HG03457 (cell line): ENCODE measurements around the gene CCDC190.
"Not testable (repeated sequence)": the region's sequence is repeated elsewhere in the genome, so short reads cannot be mapped to it uniquely, and the experiment has no call there.

ENCODE experiments used
- ATAC-seq: cut with Tn5 transposase; IDR thresholded peaks from one replicate; pipeline ENCODE4 v1.9.1; 2021; ENCODE audit warnings: moderate number of reproducible peaks; ENCODE audit not compliant: unreplicated experiment

The CCDC190 gene

GRCh38 chr1:162838863-162839262, 22.1 kb downstream of the CCDC190 start:
- ATAC-seq = no peak

- peak; percentile 86 for ATAC-seq
These were observed 25.6 kb downstream of the CCDC190 start for GRCh38 chr1:162835157-162835899.

GRCh38 chr1:162832470-162832869, 28.5 kb downstream of the CCDC190 start:
- no peak for ATAC-seq

DNA sequence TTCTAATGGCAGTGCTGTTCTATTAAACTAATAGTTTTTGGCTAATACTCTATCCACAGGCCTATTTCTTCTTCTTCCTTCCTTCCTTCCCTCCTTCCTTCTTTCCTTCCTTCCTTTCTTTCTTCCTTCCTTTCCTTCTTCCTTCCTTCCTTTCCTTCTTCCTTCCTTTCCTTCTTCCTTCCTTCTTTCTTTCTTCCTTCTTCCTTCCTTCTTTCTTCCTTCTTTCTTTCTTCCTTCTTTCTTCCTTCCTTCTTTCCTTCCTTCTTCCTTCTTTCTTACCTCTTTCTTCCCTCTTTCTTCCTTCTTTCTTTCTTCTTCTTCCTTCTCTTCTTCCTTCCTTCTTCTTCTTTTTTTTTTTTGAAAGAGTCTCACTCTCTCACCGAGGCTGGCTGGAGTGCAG, 31.7 kb downstream of the CCDC190 start:
- ATAC-seq = no peak

DNA sequence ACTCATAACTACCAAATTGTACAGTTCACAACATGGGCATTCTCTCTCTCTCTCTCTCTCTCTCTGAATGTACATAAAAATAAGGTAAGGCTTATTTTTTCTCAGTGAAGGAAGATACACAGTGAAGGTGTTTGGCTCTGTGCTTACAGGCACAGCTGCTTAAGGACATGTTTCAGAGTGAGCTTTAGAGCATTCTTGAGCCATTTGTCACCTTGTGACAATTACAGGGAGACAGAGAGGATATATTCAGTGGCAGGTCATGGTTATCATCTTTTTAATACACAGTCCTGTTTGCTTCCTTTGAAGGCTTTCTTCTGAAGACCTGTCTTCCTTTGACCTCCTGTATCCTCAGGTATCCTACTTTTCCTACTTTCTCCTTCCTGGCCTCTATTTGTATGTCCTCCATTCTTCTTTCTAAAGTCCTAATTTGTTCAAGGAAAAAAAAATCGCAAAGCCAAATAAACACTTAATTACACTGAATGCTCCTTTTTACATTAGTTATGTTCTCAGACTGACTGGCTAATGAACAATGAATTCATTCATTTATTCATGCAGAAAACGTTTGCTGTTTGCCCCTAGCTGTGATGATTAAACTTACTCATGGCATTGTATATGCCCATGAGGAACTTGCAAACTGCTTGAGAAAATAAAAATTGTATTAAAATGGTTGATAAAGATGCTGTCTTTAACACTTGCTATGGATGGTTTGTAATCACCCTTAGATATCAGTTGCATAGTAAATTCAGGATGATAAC, 37.0 kb downstream of the CCDC190 start:
- ATAC-seq = no peak

- no peak for ATAC-seq
These were observed 37.7 kb downstream of the CCDC190 start for GRCh38 chr1:162823231-162823630.

- ATAC-seq = no peak
These were observed 38.4 kb downstream of the CCDC190 start for GRCh38 chr1:162822391-162823200.

DNA sequence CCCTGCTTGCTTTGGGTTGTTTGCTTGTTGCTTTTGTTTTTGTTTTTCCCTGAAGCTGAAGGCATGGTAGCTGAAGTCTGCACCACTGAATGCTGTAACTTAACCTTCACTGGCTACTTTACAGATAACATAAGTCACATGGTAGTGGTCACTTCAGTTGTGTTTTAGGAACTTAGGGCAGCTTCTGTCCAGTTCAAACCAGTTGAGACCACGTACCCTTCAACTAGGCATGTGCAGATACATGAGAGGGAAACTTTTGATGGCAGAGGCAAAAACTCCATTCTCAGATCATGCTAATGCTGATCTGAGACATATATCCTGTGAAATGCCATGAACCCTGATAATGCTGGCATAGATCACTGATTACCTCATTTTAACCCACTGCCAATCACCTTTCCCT, 42.3 kb downstream of the CCDC190 start:
- not testable (repeated sequence) for ATAC-seq

DNA sequence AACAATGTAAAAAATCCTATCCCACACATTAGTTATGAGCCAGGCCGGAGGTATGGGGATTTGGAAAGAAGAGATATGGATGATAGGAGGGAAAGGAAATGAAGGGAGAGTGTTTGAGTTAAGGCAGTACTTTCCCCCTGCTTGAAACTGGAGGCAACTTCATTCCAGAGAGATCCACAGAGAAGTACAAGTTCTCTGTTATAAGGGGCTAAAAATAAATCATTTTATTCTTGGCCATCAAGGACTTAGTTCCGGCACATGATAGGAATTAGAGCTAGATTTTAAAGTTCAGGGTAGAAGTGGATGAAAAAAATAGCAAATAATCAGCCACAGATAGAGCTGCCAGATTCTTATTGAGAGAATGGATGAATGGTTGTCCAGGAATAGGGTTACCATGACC, 42.8 kb downstream of the CCDC190 start:
- not testable (repeated sequence) for ATAC-seq

DNA sequence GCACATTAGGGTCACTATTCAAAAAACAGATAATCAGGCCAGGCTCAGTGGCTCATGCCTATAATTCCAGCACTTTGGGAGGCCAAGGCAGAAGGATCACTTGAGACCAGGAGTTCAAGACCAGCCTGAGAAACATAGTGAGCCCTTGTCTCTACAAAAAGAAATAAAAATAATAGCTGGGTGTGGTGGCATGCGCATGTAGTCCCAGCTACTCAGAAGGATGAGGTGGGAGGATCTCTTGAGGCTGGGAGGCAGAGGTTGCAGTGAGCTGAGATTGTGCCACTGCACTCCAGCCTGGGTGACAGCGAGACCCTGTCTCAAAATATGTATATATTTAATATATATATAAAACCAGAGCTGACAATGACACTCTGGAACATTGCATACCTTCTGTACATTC, 48.6 kb downstream of the CCDC190 start:
- ATAC-seq = not testable (repeated sequence)

- not testable (repeated sequence) for ATAC-seq
These were observed 53.5 kb downstream of the CCDC190 start for GRCh38 chr1:162807503-162807902.
